BJ (cell line): ENCODE data around the gene MAP7. TPM values are rescaled to one million over a fixed set of nuclear protein-coding genes. Genes with fewer than 3 reads are reported as not detected.

Experiments used
- CTCF ChIA-PET: fragments of 350-600 bp; formaldehyde crosslinking; extraction: SDS; loops from one replicate; lab custom pipeline; 2021; ENCODE audit warnings: antibody characterized with exemption, inconsistent platforms; lab: Yijun Ruan, JAX
- POLR2A ChIA-PET: fragments of 300-600 bp; sonication (Branson Sonifier 250); formaldehyde crosslinking; extraction: SDS; loops from one replicate; lab custom pipeline; 2021; ENCODE audit warnings: antibody characterized with exemption; lab: Charles Lee
- DNase-seq: peaks from one replicate; pipeline ENCODE4 v3.0.0-alpha.2; 2011; ENCODE audit warnings: low read depth
- H3K27me3 ChIP-seq: 2 replicates; pipeline ENCODE4 v1.6.0; 2011; ENCODE audit warnings: low read length; ENCODE audit not compliant: control insufficient read depth, insufficient read depth
- H3K36me3 ChIP-seq: 2 replicates; pipeline ENCODE4 v1.5.1; 2011; ENCODE audit warnings: low read length; ENCODE audit not compliant: control insufficient read depth, insufficient read depth
- H3K4me3 ChIP-seq: 2 replicates; pipeline ENCODE4 v1.5.1; 2011; ENCODE audit warnings: low read depth, mild to moderate bottlenecking, control low read depth, low read length
- polyA plus RNA-seq: library from polyadenylated mRNA; depleted of rRNA; stranded (reverse); fragments of >200 nt; gene quantifications from 2 replicates; pipeline ENCODE4 v1.2.3, GENCODE V29; 2011
- TF ChIP-seq, protein P1 (sequence below): IDR thresholded peaks from 2 replicates; pipeline ENCODE4 v1.5.1; 2011; ENCODE audit warnings: low read depth, mild to moderate bottlenecking, control low read depth, inconsistent platforms, low read length, moderate library complexity; ENCODE audit not compliant: insufficient read depth

Gene MAP7
- polyA plus RNA-seq, 1 experiment = 0.45 TPM

DNA sequence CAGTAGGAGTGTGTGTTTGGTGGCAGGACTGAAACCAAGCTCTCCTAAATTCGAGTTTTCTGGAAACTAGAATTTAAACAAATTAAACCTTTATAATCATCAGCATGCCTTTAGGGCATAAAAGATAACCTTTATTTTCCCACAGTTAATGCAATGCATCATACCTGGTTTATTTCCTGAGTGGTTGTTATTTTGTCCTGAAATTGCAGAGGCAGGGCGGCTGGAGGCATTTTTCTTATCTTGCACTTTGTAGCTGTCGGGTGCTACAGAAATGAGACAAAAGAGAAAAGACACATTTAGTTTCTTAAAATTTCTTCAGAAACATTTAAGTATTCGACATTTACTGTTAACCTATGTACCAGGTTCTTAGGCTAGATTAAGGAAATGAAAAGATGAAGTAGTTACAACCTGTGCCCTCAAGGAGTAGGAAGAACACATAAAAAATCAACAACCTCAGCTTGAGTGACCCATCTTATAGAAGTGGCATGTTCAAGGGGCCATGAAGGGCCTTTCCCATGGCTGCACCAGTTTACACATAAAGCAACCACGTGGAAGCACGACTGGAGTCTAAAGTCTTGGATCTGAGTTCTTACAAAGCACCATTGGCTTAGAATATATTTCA, 128.6 kb downstream of the MAP7 start:
- H3K27me3 ChIP-seq = no peaks in the 10 kb centered on the region
- DNase-seq = no peak
- ChIA-PET CTCF (no interaction called here), POLR2A (no interaction called here)
- H3K36me3 ChIP-seq = no peaks in the 10 kb centered on the region
- H3K4me3 ChIP-seq = no peak overlapping the region
- TF ChIP-seq, protein P1, sequence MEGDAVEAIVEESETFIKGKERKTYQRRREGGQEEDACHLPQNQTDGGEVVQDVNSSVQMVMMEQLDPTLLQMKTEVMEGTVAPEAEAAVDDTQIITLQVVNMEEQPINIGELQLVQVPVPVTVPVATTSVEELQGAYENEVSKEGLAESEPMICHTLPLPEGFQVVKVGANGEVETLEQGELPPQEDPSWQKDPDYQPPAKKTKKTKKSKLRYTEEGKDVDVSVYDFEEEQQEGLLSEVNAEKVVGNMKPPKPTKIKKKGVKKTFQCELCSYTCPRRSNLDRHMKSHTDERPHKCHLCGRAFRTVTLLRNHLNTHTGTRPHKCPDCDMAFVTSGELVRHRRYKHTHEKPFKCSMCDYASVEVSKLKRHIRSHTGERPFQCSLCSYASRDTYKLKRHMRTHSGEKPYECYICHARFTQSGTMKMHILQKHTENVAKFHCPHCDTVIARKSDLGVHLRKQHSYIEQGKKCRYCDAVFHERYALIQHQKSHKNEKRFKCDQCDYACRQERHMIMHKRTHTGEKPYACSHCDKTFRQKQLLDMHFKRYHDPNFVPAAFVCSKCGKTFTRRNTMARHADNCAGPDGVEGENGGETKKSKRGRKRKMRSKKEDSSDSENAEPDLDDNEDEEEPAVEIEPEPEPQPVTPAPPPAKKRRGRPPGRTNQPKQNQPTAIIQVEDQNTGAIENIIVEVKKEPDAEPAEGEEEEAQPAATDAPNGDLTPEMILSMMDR = no peak

DNA sequence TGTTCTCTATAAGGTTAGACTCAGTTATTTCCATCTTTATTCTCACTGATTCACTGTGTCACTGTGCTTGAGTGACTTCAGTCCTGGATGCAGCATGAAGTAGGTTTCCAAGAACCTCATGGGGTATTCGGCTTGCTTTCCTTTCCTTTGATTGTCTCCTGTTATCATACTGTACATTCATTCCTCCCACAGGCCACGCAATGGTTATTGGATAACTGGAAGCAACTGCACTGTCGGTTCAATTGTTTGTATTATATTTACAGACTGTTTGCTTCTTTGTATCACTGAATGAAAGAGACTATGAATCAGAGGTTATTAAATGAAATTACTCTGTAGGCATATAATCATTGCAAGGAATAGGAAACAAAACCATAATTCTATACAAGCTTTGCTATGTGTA, 129.4 kb downstream of the MAP7 start:
- TF ChIP-seq, protein P1 = no peak
- Histone ChIP-seq H3K27me3 (no peaks in the 10 kb centered on the region), H3K36me3 (no peaks in the 10 kb centered on the region), H3K4me3 (no peak overlapping the region)
- ChIA-PET CTCF (no interaction called here), POLR2A (no interaction called here)
- DNase-seq = no peak

GRCh38 chr6:136415351-136416007, 134.7 kb downstream of the MAP7 start:
- ChIA-PET CTCF (interaction anchor here (1.2 kb wide), 1 partner anchor 8 kb away, joined by 3 read pairs; no protein-coding TSS in a partner anchor), POLR2A (no interaction called here)
- TF ChIP-seq, protein P1 = no peak
- H3K4me3 ChIP-seq = no peak overlapping the region
- H3K36me3 ChIP-seq = no peaks in the 10 kb centered on the region
- no peaks in the 10 kb centered on the region for H3K27me3 ChIP-seq
- no peak for DNase-seq

DNA sequence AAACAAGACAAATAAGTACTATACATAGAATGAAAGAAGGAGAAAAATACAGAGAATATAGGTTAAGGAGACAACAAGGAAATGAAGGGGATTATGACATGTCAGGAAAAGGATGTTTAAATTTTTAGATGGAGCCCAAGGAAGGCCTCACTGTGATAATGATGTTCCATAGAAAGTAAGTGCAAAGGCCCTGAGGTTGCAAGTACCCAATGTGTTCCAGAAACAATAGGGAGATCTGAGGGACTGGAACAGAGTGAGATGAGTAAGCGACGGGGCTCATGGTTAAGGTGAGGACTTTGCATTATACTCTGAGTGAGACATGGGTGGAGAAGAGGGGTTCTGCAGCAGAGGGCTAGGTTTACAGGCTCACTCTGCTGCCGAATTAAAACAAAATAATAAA, 137.8 kb downstream of the MAP7 start:
- no peaks in the 10 kb centered on the region for H3K36me3 ChIP-seq
- DNase-seq = no peak
- TF ChIP-seq, protein P1 = no peak
- ChIA-PET CTCF (no interaction called here), POLR2A (no interaction called here)
- no peaks in the 10 kb centered on the region for H3K27me3 ChIP-seq
- H3K4me3 ChIP-seq = no peak overlapping the region

DNA sequence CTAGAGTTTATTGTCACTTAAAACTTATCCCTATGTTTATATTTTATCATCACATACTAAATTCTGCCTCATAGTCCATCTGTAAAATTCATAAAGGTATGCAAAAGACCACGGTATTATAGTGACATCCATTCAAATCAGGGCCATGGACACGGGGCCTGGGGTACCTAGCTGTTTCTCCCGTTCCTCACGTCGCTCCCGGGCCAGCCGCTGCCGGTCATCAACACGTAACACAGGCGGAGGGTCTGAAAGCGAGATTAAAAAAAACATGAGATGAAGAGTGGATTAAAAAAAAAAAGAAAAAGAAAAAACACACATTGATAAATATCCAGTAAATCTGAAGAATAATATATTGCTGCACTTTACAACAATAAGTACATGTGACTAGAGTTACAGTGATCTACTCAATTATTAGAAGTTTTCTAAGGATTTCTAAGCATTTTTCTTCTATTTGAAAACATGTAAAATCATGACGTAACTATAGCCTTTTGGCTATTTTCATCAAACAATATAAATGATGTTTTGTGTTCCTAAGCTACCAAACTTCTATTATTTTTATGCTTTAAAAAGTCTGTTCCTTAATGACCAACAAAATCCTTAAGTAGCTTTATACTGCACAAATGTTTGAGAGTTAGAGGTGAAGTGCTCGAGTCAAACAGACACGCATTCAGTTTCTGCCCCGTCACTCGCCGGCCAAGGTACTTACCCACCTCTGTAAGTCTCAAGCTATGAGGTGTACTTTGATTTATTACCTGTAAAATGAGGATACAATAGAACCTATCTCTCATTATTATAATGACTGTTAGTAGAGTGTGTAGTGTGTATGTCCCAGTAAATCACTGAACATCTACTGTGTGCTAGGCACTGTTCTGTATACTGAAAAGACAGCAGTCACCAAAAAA, 138.5 kb downstream of the MAP7 start:
- DNase-seq = no peak
- Histone ChIP-seq H3K27me3 (no peaks in the 10 kb centered on the region), H3K36me3 (no peaks in the 10 kb centered on the region), H3K4me3 (no peak overlapping the region)
- TF ChIP-seq, protein P1 = no peak
- CTCF ChIA-PET = no interaction called here
- POLR2A ChIA-PET = no interaction called here
